BJ (cell line): Measurements from ENCODE around the gene SNAP25. TPM values are rescaled to one million over a fixed set of nuclear protein-coding genes. Genes with fewer than 3 reads are reported as not detected.

Experiments
- CTCF ChIA-PET: fragments of 350-600 bp; formaldehyde crosslinking; extraction: SDS; loops from one replicate; lab custom pipeline; 2021; ENCODE audit warnings: antibody characterized with exemption, inconsistent platforms; lab: Yijun Ruan, JAX
- POLR2A ChIA-PET: fragments of 300-600 bp; sonication (Branson Sonifier 250); formaldehyde crosslinking; extraction: SDS; loops from one replicate; lab custom pipeline; 2021; ENCODE audit warnings: antibody characterized with exemption; lab: Charles Lee
- DNase-seq: peaks from one replicate; pipeline ENCODE4 v3.0.0-alpha.2; 2011; ENCODE audit warnings: low read depth
- H3K27me3 ChIP-seq: 2 replicates; pipeline ENCODE4 v1.6.0; 2011; ENCODE audit warnings: low read length; ENCODE audit not compliant: control insufficient read depth, insufficient read depth
- H3K36me3 ChIP-seq: 2 replicates; pipeline ENCODE4 v1.5.1; 2011; ENCODE audit warnings: low read length; ENCODE audit not compliant: control insufficient read depth, insufficient read depth
- H3K4me3 ChIP-seq: 2 replicates; pipeline ENCODE4 v1.5.1; 2011; ENCODE audit warnings: low read depth, mild to moderate bottlenecking, control low read depth, low read length
- polyA plus RNA-seq: library from polyadenylated mRNA; depleted of rRNA; stranded (reverse); fragments of >200 nt; gene quantifications from 2 replicates; pipeline ENCODE4 v1.2.3, GENCODE V29; 2011
- TF ChIP-seq, protein P1 (sequence below): IDR thresholded peaks from 2 replicates; pipeline ENCODE4 v1.5.1; 2011; ENCODE audit warnings: low read depth, mild to moderate bottlenecking, control low read depth, inconsistent platforms, low read length, moderate library complexity; ENCODE audit not compliant: insufficient read depth

SNAP25 gene
- polyA plus RNA-seq, 1 experiment = 0.56 TPM

DNA sequence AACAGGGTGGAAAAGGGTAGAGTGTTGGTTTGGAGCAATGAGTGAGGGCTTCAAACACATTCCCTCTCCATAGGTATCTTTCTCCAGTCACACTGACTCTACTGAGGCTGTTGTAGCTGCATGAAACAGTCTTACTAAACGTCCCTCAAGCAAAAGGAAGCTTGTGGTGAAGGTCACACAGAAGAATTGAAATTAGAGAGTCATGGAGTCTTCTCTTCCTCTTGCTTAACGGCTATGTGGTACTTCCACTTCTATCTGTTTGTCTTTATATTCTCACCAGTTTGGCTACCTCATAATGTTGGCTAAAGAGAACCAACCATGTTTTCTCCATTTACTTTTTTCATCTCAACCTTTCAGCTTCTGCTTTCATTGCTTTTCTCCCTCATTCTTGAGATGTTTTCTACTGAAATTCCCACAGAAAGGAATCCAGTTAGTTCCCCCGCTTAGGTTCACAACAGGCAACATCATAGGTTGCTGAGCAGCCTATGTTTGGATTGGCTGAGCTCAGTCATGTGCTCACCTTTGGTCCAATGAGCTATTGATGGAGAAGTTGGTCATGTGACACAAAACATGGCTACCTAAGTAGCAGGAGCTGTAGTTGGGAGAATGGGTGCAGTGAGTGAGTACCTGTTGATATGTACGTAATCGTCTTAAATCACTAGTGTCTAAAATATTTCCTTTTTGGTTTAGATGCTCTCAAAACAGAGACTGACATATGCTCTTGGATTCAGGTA is 99.8 kb downstream of the SNAP25 start:
- no peak for DNase-seq
- ChIA-PET CTCF (interaction anchor here (1.0 kb wide), 2 partner anchors 8 to 18 kb away, joined by 3 read pairs; no protein-coding TSS in a partner anchor), POLR2A (no interaction called here)
- TF ChIP-seq, protein P1, sequence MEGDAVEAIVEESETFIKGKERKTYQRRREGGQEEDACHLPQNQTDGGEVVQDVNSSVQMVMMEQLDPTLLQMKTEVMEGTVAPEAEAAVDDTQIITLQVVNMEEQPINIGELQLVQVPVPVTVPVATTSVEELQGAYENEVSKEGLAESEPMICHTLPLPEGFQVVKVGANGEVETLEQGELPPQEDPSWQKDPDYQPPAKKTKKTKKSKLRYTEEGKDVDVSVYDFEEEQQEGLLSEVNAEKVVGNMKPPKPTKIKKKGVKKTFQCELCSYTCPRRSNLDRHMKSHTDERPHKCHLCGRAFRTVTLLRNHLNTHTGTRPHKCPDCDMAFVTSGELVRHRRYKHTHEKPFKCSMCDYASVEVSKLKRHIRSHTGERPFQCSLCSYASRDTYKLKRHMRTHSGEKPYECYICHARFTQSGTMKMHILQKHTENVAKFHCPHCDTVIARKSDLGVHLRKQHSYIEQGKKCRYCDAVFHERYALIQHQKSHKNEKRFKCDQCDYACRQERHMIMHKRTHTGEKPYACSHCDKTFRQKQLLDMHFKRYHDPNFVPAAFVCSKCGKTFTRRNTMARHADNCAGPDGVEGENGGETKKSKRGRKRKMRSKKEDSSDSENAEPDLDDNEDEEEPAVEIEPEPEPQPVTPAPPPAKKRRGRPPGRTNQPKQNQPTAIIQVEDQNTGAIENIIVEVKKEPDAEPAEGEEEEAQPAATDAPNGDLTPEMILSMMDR = no peak
- no peaks in the 10 kb centered on the region for H3K36me3 ChIP-seq
- H3K4me3 ChIP-seq = no peak overlapping the region
- no peaks in the 10 kb centered on the region for H3K27me3 ChIP-seq

DNA sequence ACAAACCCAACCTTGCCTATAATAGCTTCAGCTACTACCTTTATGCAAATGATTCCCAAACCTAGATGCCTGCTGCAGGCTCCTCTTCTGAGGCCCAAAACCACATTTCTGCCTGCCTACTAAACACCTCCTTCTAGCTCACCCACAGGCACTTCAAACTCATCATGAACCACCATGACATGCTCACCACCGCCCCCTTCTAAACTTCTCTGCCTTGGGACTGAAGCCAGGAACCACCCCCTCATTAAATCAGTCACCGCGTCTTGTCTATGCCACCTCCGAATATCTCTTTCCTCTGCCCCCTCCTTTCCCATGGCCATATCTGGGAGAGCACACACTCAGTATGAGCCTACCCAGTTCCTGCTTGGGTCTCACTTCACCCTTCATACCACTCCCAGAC is 101.2 kb downstream of the SNAP25 start:
- DNase-seq = no peak

DNA sequence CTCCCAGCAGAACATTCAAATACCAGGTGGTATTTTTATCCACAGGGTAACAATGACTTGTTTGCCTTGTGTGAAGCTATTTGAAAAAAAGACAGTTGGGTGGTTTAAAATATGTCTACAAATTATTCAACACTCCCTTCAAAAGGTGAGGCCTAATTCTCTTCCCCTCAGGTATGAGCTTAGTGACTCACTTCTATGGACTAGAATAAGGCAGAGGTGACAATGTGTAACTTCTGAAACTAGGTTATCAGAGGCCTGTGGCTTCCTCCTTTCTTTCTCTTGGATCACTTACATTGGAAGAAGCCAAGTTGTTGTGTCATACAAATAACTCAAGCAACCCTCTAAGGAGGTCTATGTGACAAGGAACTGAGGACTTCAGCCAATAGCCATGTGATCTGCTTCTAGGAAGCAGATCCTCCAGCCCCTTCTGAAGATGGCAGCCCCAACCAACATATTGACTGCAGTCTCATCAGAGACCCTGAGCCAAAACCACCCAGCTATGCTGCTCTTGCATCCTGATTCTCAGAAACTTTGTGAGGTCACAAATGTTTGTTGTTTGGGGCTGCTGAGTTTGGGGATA is 102.6 kb downstream of the SNAP25 start:
- TF ChIP-seq, protein P1 = no peak
- Histone ChIP-seq H3K36me3 (no peaks in the 10 kb centered on the region), H3K4me3 (no peak overlapping the region), H3K27me3 (0 out of 2 replicates have a peak, but pooled peaks cover 2% of the 10 kb centered on the region)
- DNase-seq = no peak
- ChIA-PET POLR2A (no interaction called here), CTCF (interaction anchor here (0.7 kb wide), 1 partner anchor 10 kb away, joined by 3 read pairs; no protein-coding TSS in a partner anchor)

More for the DNA sequence above, 101.2 kb downstream of the SNAP25 start:
- ChIA-PET CTCF (interaction anchor here (1.3 kb wide), 1 partner anchor 28 kb away, joined by 4 read pairs; no protein-coding TSS in a partner anchor), POLR2A (no interaction called here)
- TF ChIP-seq, protein P1 = no peak
- H3K27me3 ChIP-seq = 0 out of 2 replicates have a peak, but pooled peaks cover 2% of the 10 kb centered on the region
- H3K36me3 ChIP-seq = no peaks in the 10 kb centered on the region
- no peak overlapping the region for H3K4me3 ChIP-seq

DNA sequence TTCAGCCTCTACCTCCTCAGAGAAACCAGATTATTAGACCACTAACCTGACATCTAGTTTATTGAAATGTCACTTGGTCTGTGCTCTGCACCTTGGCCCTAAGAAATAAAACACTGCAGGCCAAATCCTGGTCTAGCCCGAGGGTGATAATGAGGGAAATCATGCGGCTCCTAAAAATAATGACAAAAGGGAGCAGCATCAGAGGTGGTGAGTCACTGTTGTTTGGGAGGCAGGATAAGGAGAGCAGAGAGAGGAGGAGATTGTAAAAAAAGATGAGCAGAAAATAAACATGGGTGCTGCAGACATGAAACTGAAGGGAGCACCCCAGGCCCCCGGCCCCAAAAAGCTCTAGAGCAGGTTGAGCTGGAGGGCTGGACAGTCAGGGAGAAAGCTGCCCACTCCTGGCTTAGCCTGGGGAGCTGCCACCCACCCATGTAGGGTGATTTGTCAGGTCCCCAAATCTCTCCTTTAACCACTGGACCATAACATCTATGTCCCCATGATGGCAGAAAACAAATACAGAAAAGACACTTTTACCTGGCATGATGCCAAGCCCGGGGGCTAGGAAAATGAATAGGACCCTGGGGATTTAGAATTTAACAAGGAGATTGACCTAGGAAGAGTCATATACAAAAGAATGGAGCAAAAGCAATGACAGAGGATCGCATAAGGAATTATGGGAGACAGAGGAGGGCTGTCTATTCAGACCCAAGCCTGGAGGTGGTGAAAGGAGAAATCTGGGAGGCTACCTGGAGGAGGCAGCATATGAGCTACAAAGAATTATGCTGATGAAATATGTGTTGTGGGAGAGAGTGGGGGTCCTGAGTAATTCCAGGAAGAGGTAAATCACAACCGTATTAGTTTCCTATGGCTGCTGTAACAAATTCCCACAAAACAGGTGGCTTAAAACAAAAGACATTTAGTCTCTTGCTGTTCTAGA is 103.7 kb downstream of the SNAP25 start:
- 0 out of 2 replicates have a peak, but pooled peaks cover 2% of the 10 kb centered on the region for H3K27me3 ChIP-seq
- TF ChIP-seq, protein P1 = no peak
- H3K36me3 ChIP-seq = no peaks in the 10 kb centered on the region
- no peak overlapping the region for H3K4me3 ChIP-seq
- DNase-seq = no peak
- POLR2A ChIA-PET = no interaction called here
- CTCF ChIA-PET = interaction anchor here (1.3 kb wide), 1 partner anchor 10 kb away, joined by 5 read pairs; no protein-coding TSS in a partner anchor
